ENCODE measurements around the gene ISCA1.

The ISCA1 gene

GRCh38 chr9:86238861-86239770 lies 43.2 kb downstream of the ISCA1 start:
- no peak for DNase-seq (ENCODE audit: low read depth in 2 of 3, low spot score in 2 of 3)

- no peak for DNase-seq (ENCODE audit: low read depth in 2 of 3, low spot score in 2 of 3)
Measured at GRCh38 chr9:86230858-86231257, 51.5 kb downstream of the ISCA1 start.

- DNase-seq (ENCODE audit: low read depth in 2 of 3, low spot score in 2 of 3), result no peak
Measured at GRCh38 chr9:86222667-86223066, 59.7 kb downstream of the ISCA1 start.

GRCh38 chr9:86219606-86220005 lies 62.7 kb downstream of the ISCA1 start:
- no peak for DNase-seq (ENCODE audit: low read depth in 2 of 3, low spot score in 2 of 3)

- no peak for DNase-seq (ENCODE audit: low read depth in 2 of 3, low spot score in 2 of 3)
Measured at GRCh38 chr9:86217076-86217755, 65.1 kb downstream of the ISCA1 start.
